Lung microvascular endothelial cell (primary cell): ENCODE data around the gene PHYHD1. TPM values are rescaled to one million over a fixed set of nuclear protein-coding genes. Genes with fewer than 3 reads are reported as not detected.

Source experiments
- DNase-seq, 2 donors: peaks; one replicate each; pipeline versions ENCODE4 v3.0.0 to v3.0.0-alpha.2; 2010; ENCODE audit warnings: low read depth in 2 of 2
- total RNA-seq: library from RNA; depleted of rRNA; stranded (reverse); fragments of >200 nt; gene quantifications from 2 replicates; pipeline ENCODE4 v1.2.1, GENCODE V29; 2014

The PHYHD1 gene
- total RNA-seq, 1 donor from 2014 or later = 0.20 TPM

- DNase-seq = no peak
Measured at GRCh38 chr9:128969491-128969890, 48.7 kb downstream of the PHYHD1 start.

GRCh38 chr9:128972956-128973355, 52.2 kb downstream of the PHYHD1 start:
- peak; percentile 40 to 76 for DNase-seq

GRCh38 chr9:128979111-128979510, 58.3 kb downstream of the PHYHD1 start:
- no peak for DNase-seq

GRCh38 chr9:128983536-128983935, 62.8 kb downstream of the PHYHD1 start:
- no peak for DNase-seq

- DNase-seq = no peak
Measured at GRCh38 chr9:128986671-128987070, 65.9 kb downstream of the PHYHD1 start.

GRCh38 chr9:128987805-128988204, 67.0 kb downstream of the PHYHD1 start:
- peak; percentile 30 to 48 for DNase-seq

Other genes with a start within 250 kb of the PHYHD1 start
- gene SET, start 231.8 kb upstream of the PHYHD1 start, total RNA-seq = 308 and 320 TPM in 2 replicates
- gene PKN3, start 218.5 kb upstream of the PHYHD1 start, total RNA-seq = 8.1 and 8.9 TPM in 2 replicates
- 43.4 and 44.6 TPM in 2 replicates for gene ZDHHC12, start 196.9 kb upstream of the PHYHD1 start, total RNA-seq
- 11.1 and 12.7 TPM in 2 replicates for gene ZER1, start 149.1 kb upstream of the PHYHD1 start, total RNA-seq
- 8.9 and 13.1 TPM in 2 replicates for gene TBC1D13, start 133.7 kb upstream of the PHYHD1 start, total RNA-seq
- 21.6 and 29.6 TPM in 2 replicates for gene ENDOG, start 102.5 kb upstream of the PHYHD1 start, total RNA-seq
- 10.9 and 24.4 TPM in 2 replicates for gene SPOUT1, start 91.2 kb upstream of the PHYHD1 start, total RNA-seq
- gene KYAT1, start 39.0 kb upstream of the PHYHD1 start, total RNA-seq = 3.5 and 5.6 TPM in 2 replicates
- 62.1 and 101 TPM in 2 replicates for gene LRRC8A, start 38.8 kb upstream of the PHYHD1 start, total RNA-seq
- gene DOLK, start 26.6 kb downstream of the PHYHD1 start, total RNA-seq = 22.0 and 40.9 TPM in 2 replicates
- gene NUP188, start 26.7 kb downstream of the PHYHD1 start, total RNA-seq = 27.0 and 40.1 TPM in 2 replicates
- gene SH3GLB2, start 107.3 kb downstream of the PHYHD1 start, total RNA-seq = 20.0 and 28.6 TPM in 2 replicates
- gene MIGA2, start 115.6 kb downstream of the PHYHD1 start, total RNA-seq = 13.5 and 16.9 TPM in 2 replicates
- gene DOLPP1, start 160.1 kb downstream of the PHYHD1 start, total RNA-seq = 7.2 and 8.3 TPM in 2 replicates
- 24.2 and 25.6 TPM in 2 replicates for gene CRAT, start 189.8 kb downstream of the PHYHD1 start, total RNA-seq
- gene PTPA, start 190.4 kb downstream of the PHYHD1 start, total RNA-seq = 86.1 and 94.8 TPM in 2 replicates